ENCODE data around the gene SELENBP1. TPM values are rescaled to one million over a fixed set of nuclear protein-coding genes. Genes with fewer than 3 reads are reported as not detected.

Gene SELENBP1
- total RNA-seq, 2 experiments from 2014 or later = not detected

GRCh38 chr1:151373196-151373595 is 691 bp upstream of the SELENBP1 start:
- H3K4me1 Mint-ChIP-seq = no peaks in the 10 kb centered on the region
- H3K4me3 Mint-ChIP-seq = no peak overlapping the region
- no peaks in the 10 kb centered on the region for H3K36me3 Mint-ChIP-seq (ENCODE audit: low read depth)
- DNase-seq (no peak), ATAC-seq (no peak)
- intact Hi-C loops (cut with DNase I, micrococcal nuclease) = no loop called here
- H3K9me3 Mint-ChIP-seq (ENCODE audit: low read depth) = no peaks in the 10 kb centered on the region
- POLR2A ChIA-PET = interaction anchor here (0.6 kb wide), 1 partner anchor 328 kb away, joined by 3 read pairs; no protein-coding TSS in a partner anchor
- H3K27me3 Mint-ChIP-seq = no peaks in the 10 kb centered on the region
- H3K27ac Mint-ChIP-seq = no peak overlapping the region
- CTCF ChIA-PET = interaction anchor here (1.1 kb wide), 1 partner anchor 72 kb away, joined by 3 read pairs; no protein-coding TSS in a partner anchor

- H3K36me3 Mint-ChIP-seq (ENCODE audit: low read depth) = no peaks in the 10 kb centered on the region
- ChIA-PET CTCF (no interaction called here), POLR2A (no interaction called here)
- H3K27me3 Mint-ChIP-seq = no peaks in the 10 kb centered on the region
- no peak overlapping the region for H3K27ac Mint-ChIP-seq
- H3K4me1 Mint-ChIP-seq = no peaks in the 10 kb centered on the region
- DNase-seq (no peak), ATAC-seq (no peak)
- intact Hi-C loops (cut with DNase I, micrococcal nuclease) = no loop called here
- no peaks in the 10 kb centered on the region for H3K9me3 Mint-ChIP-seq (ENCODE audit: low read depth)
- H3K4me3 Mint-ChIP-seq = no peak overlapping the region
Observed at GRCh38 chr1:151371370-151372057, 991 bp downstream of the SELENBP1 start.

GRCh38 chr1:151370211-151370911 is 2.1 kb downstream of the SELENBP1 start:
- no peaks in the 10 kb centered on the region for H3K36me3 Mint-ChIP-seq (ENCODE audit: low read depth)

GRCh38 chr1:151369621-151370048 is 2.9 kb downstream of the SELENBP1 start:
- Mint-ChIP-seq H3K4me3 (no peak overlapping the region), H3K27ac (no peak overlapping the region), H3K4me1 (no peaks in the 10 kb centered on the region), H3K36me3 (ENCODE audit: low read depth) (no peaks in the 10 kb centered on the region), H3K27me3 (no peaks in the 10 kb centered on the region), H3K9me3 (ENCODE audit: low read depth) (no peaks in the 10 kb centered on the region)
- ATAC-seq (no peak), DNase-seq (no peak)
- intact Hi-C loops (cut with DNase I, micrococcal nuclease) = no loop called here
- POLR2A ChIA-PET = no interaction called here
- CTCF ChIA-PET = interaction anchor here (0.9 to 1.1 kb wide), 4 partner anchors 19 to 224 kb away, joined by 3 to 6 read pairs (median 3); no protein-coding TSS in a partner anchor

More at GRCh38 chr1:151370211-151370911, 2.1 kb downstream of the SELENBP1 start:
- Mint-ChIP-seq H3K27ac (no peak overlapping the region), H3K27me3 (no peaks in the 10 kb centered on the region), H3K4me3 (no peak overlapping the region), H3K9me3 (ENCODE audit: low read depth) (no peaks in the 10 kb centered on the region), H3K4me1 (no peaks in the 10 kb centered on the region)
- ATAC-seq (no peak), DNase-seq (no peak)
- POLR2A ChIA-PET = no interaction called here
- intact Hi-C loops (cut with DNase I, micrococcal nuclease) = no loop called here
- CTCF ChIA-PET = interaction anchor here (0.6 to 1.1 kb wide), 5 partner anchors 20 to 224 kb away, joined by 3 to 6 read pairs (median 3); no protein-coding TSS in a partner anchor

- ATAC-seq (no peak), DNase-seq (no peak)
- Mint-ChIP-seq H3K4me3 (no peak overlapping the region), H3K36me3 (ENCODE audit: low read depth) (no peaks in the 10 kb centered on the region), H3K9me3 (ENCODE audit: low read depth) (no peaks in the 10 kb centered on the region), H3K4me1 (no peaks in the 10 kb centered on the region), H3K27me3 (no peaks in the 10 kb centered on the region), H3K27ac (no peak overlapping the region)
- CTCF ChIA-PET = no interaction called here
- POLR2A ChIA-PET = no interaction called here
- intact Hi-C loops (cut with DNase I, micrococcal nuclease) = no loop called here
Observed at GRCh38 chr1:151369302-151369610, 3.2 kb downstream of the SELENBP1 start.

- Mint-ChIP-seq H3K36me3 (ENCODE audit: low read depth) (no peaks in the 10 kb centered on the region), H3K4me1 (no peaks in the 10 kb centered on the region), H3K27me3 (no peaks in the 10 kb centered on the region), H3K4me3 (no peak overlapping the region), H3K9me3 (ENCODE audit: low read depth) (no peaks in the 10 kb centered on the region), H3K27ac (no peak overlapping the region)
- DNase-seq (no peak), ATAC-seq (no peak)
- intact Hi-C loops (cut with DNase I, micrococcal nuclease) = no loop called here
- ChIA-PET CTCF (interaction anchor here (0.5 kb wide), 1 partner anchor 268 kb away, joined by 3 read pairs; no protein-coding TSS in a partner anchor), POLR2A (no interaction called here)
Observed at GRCh38 chr1:151368393-151369301, 3.9 kb downstream of the SELENBP1 start.

- ATAC-seq (no peak), DNase-seq (no peak)
- H3K27ac Mint-ChIP-seq = no peak overlapping the region
- no peaks in the 10 kb centered on the region for H3K36me3 Mint-ChIP-seq (ENCODE audit: low read depth)
- no peaks in the 10 kb centered on the region for H3K9me3 Mint-ChIP-seq (ENCODE audit: low read depth)
- ChIA-PET POLR2A (interaction anchor here (0.5 kb wide), 1 partner anchor 28 kb away, joined by 6 read pairs; no protein-coding TSS in a partner anchor), CTCF (interaction anchor here (0.9 kb wide), 1 partner anchor 114 kb away, joined by 3 read pairs; the partner anchor contains the start of gene PSMD4)
- H3K27me3 Mint-ChIP-seq = no peaks in the 10 kb centered on the region
- no peaks in the 10 kb centered on the region for H3K4me1 Mint-ChIP-seq
- H3K4me3 Mint-ChIP-seq = no peak overlapping the region
- intact Hi-C loops (cut with DNase I, micrococcal nuclease) = no loop called here
Observed at GRCh38 chr1:151367658-151368392, 4.7 kb downstream of the SELENBP1 start.

GRCh38 chr1:151364996-151365395 is 7.5 kb downstream of the SELENBP1 start:
- CTCF ChIA-PET = interaction anchor here (1.0 kb wide), 1 partner anchor 43 kb away, joined by 3 read pairs; no protein-coding TSS in a partner anchor
- intact Hi-C loops (cut with DNase I, micrococcal nuclease) = no loop called here
- POLR2A ChIA-PET = no interaction called here
- H3K4me3 Mint-ChIP-seq = no peak overlapping the region
- H3K4me1 Mint-ChIP-seq = no peaks in the 10 kb centered on the region
- H3K36me3 Mint-ChIP-seq (ENCODE audit: low read depth) = no peaks in the 10 kb centered on the region
- H3K9me3 Mint-ChIP-seq (ENCODE audit: low read depth) = peaks cover 6% of the 10 kb centered on the region
- no peak overlapping the region for H3K27ac Mint-ChIP-seq
- ATAC-seq (no peak), DNase-seq (no peak)
- no peaks in the 10 kb centered on the region for H3K27me3 Mint-ChIP-seq

GRCh38 chr1:151362308-151363155 is 10.0 kb downstream of the SELENBP1 start:
- ChIA-PET POLR2A (no interaction called here), CTCF (no interaction called here)
- Mint-ChIP-seq H3K27ac (no peak overlapping the region), H3K36me3 (ENCODE audit: low read depth) (no peaks in the 10 kb centered on the region), H3K4me3 (no peak overlapping the region), H3K27me3 (no peaks in the 10 kb centered on the region), H3K9me3 (ENCODE audit: low read depth) (peaks cover 6% of the 10 kb centered on the region), H3K4me1 (no peaks in the 10 kb centered on the region)
- intact Hi-C loops (cut with DNase I, micrococcal nuclease) = no loop called here
- no peak for ATAC-seq
- DNase-seq = no peak

- H3K4me3 Mint-ChIP-seq = no peak overlapping the region
Observed at GRCh38 chr1:151361883-151362282, 10.6 kb downstream of the SELENBP1 start.

More at GRCh38 chr1:151361883-151362282, 10.6 kb downstream of the SELENBP1 start:
- ATAC-seq (no peak), DNase-seq (no peak)
- H3K4me1 Mint-ChIP-seq = no peaks in the 10 kb centered on the region
- H3K27me3 Mint-ChIP-seq = no peaks in the 10 kb centered on the region
- peaks cover 6% of the 10 kb centered on the region for H3K9me3 Mint-ChIP-seq (ENCODE audit: low read depth)
- no peak overlapping the region for H3K27ac Mint-ChIP-seq
- no peaks in the 10 kb centered on the region for H3K36me3 Mint-ChIP-seq (ENCODE audit: low read depth)
- intact Hi-C loops (cut with DNase I, micrococcal nuclease) = no loop called here
- CTCF ChIA-PET = interaction anchor here (1.1 kb wide), 1 partner anchor 12 kb away, joined by 3 read pairs; no protein-coding TSS in a partner anchor
- POLR2A ChIA-PET = interaction anchor here (0.6 kb wide), 1 partner anchor 85 kb away, joined by 4 read pairs; no protein-coding TSS in a partner anchor

Measured in activated CD4-positive, alpha-beta T cell treated with anti-CD3 and anti-CD28 coated beads for 36 hours (primary cell).